GM12801 (cell line): ENCODE measurements around the gene HSDL2.

Source experiments
- CTCF ChIP-seq: IDR thresholded peaks from one replicate; pipeline ENCODE4 v1.5.1; 2011; ENCODE audit warnings: control low read depth; ENCODE audit not compliant: insufficient read length; ENCODE audit errors: extremely low read depth

HSDL2 gene

DNA sequence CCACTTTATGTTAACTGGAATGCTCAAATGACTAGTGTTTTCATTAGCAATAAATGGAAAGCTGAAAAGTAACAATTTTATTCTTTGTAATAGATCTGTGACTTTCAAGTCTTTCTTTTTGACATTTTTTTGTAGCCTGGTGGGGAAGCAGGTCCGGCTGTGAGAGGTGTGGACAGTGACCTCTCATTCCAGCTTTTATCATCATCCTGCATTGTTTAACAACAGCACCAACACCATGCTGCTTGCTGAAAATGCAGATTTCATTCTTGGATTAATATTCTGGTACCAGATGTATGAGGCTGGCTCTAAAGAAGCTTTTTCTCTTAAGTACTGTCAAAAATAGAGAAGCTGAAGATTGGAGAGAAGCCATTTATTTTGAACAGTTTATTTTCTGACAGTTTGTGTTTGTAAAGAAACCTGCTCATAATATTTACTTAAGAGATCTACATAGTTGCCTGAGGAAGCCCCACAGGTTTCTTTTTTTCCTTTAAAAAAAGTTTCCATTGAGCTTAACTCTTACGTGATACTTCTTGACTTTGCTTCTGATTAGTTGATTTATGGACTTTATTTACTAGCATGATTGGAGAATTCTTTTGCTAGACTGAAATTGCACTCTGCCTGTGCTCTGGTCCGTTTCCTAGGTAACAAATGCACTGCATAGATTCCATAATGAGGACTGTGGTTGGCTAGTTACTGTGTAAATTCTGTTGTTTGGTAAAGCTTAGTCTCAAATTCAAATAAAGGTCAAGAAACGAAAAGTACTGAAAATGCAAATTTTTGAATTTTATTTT is 110.2 kb downstream of the HSDL2 start:
- TF ChIP-seq CTCF, result no peak

DNA sequence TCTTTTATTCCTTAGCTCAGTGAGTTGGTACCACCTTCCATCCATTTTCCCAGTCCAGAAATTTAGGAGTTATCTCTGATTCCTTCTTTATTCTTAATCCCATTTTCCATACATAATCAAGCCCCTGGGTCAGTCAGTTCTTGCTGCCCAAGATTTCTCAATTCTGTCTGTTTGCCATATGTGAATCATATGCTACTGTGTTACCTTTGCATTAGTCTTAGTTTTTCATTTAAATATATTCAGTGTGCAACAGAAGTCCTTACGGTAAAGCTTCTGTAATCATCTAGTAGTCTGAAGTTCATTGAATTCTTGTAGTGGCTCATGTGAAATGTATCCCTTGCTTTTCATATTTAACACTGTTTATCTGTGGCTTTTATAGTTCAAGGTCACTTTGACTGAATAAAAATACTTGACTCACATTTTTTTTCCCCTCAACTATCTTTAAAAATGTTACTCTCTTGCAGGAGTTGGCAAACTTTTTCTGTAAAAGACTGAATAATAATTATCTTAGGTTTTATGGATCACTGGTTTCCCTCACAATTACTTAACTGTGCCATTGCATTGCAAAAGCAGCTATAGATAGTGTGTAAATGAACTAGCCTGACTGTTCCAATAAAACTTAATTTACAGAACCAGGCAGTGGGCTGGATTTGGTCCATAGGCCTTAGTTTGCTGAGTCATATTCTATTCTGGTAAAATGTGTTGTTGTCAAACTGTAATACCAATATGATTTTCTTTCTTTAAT is 113.7 kb downstream of the HSDL2 start:
- TF ChIP-seq CTCF, result no peak

DNA sequence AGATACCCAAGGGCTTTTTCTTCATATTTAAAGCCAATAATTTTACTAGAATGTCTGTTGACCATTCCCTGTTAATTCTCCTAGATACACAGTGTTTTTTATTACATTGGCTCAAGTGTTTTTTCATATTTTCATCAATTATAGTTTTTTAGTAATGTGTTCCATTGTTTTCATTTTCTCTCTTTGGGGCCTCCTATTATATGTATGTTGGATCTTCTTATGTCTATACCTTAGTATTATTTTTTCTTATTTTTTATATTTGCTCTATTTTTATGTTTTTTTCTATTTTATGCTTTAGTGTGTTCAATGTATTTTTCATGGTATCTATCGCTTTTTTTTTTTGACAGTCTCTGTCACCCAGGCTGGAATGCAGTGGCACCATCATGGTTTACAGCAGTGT is 114.2 kb downstream of the HSDL2 start:
- no peak for TF ChIP-seq CTCF

DNA sequence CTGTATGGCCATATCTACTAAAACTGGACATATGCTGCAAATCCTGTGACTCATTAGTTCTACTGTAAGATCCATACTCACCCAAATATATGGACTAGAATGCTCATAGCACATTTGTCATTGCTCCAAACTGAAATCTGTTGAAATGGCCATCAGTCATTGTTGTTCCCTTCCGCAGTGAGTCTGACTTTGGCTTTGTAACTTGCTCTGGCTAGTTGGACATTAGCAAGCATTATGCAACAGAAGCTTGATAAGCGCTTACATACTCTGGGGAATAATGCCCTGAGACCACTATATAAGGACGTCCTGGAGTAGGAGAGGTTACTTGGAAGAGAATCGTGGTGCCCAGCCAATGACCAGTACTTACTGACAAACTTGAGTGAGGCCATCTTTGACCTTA is 115.7 kb downstream of the HSDL2 start:
- no peak for TF ChIP-seq CTCF

DNA sequence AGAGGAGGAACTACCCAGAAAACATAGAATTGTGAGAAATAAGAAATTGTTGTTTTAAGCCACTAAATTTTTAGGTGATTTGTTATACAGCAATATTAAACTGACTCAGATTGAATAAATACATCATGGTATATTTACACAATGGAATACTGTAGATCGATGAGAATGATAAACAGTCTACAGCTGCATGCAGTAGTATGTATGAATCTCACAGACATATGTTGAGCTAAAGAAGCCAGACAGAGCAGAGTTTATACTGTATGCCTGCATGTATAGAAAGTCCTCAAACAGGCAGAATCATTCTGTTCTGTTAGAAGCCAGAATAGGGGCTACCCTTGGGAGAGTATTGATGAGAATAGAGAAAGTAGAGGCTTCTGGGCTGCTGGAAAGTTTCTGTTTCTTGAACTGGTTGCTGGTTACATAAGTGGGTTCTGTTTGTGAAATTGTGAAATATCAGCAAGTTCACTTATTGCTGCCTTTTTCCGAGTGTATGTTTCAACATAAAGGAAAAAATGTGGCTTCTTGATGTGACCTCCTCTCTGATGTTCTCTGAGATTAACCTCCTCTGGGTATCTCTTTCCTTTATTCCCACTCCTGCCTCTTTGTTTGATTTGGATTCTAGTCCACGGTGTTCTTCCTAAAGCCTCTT is 116.3 kb downstream of the HSDL2 start:
- no peak for TF ChIP-seq CTCF

GRCh38 chr9:112500842-112501241 is 120.9 kb downstream of the HSDL2 start:
- TF ChIP-seq CTCF, result no peak

- no peak for TF ChIP-seq CTCF
These were observed 121.4 kb downstream of the HSDL2 start for GRCh38 chr9:112501287-112501686.
